Measurements from ENCODE around the gene GPX6.

- no peak for TF ChIP-seq CTCF (IDR thresholded peaks at IDR 0.05; ENCODE audit: extremely low read depth in 1 of 2, insufficient read depth in 1 of 2, low read depth in 1 of 2, low read length in 2 of 2)
- no peak for TF ChIP-seq POLR2A (IDR thresholded peaks at IDR 0.05; ENCODE audit: low read depth, low read length)
- TF ChIP-seq MAX (IDR thresholded peaks at IDR 0.05; ENCODE audit: insufficient read depth, insufficient read length), result no peak
- TF ChIP-seq MYC (IDR thresholded peaks at IDR 0.05; ENCODE audit: low read depth, low read length), result no peak
- TF ChIP-seq EZH2 (IDR thresholded peaks at IDR 0.05; ENCODE audit: borderline replicate concordance, low read depth, low read length, severe bottlenecking), result no peak
Observed at GRCh38 chr6:28497306-28497705, 18.3 kb downstream of the GPX6 start.

All from endothelial cell of umbilical vein (primary cell).